Heart right ventricle (tissue), 16 donors: ENCODE measurements around the gene PDE4D. TPM values are rescaled to one million over a fixed set of nuclear protein-coding genes. Genes with fewer than 3 reads are reported as not detected.

Source experiments
- ATAC-seq, 8 donors: fragments of 200-7000 bp; cut with Tn5 transposase; one replicate each; pipeline ENCODE4 v1.9.1; 2020; ENCODE audit warnings: mild to moderate bottlenecking in 8 of 8, moderate library complexity in 8 of 8, moderate number of reproducible peaks in 1 of 8
- DNase-seq, 2 donors: peaks; one replicate each; pipeline ENCODE4 v3.0.0-alpha.2; 2020
- H3K27ac ChIP-seq, 10 donors: fragments of 200-600 bp; sonication (generic) in 2 of 10; one replicate each; pipeline versions ENCODE4 v1.5.0 to v1.8.0; 2020 to 2022; ENCODE audit warnings: mild to moderate bottlenecking in 3 of 10
- H3K27me3 ChIP-seq, 7 donors: fragments of 200-600 bp; one replicate each; pipeline ENCODE4 v1.8.0; 2021 to 2022; ENCODE audit warnings: mild to moderate bottlenecking in 2 of 7
- H3K36me3 ChIP-seq, 9 donors: fragments of 200-600 bp; sonication (generic) in 1 of 9; one replicate each; pipeline versions ENCODE4 v1.5.0 to v1.8.0; 2020 to 2022; ENCODE audit warnings: mild to moderate bottlenecking in 2 of 9
- H3K4me1 ChIP-seq, 9 donors: fragments of 200-600 bp; sonication (generic) in 1 of 9; one replicate each; pipeline versions ENCODE4 v1.5.0 to v1.8.0; 2020 to 2022; ENCODE audit warnings: mild to moderate bottlenecking in 4 of 9
- H3K4me3 ChIP-seq, 10 donors: fragments of 200-600 bp; sonication (generic) in 2 of 10; one replicate each; pipeline versions ENCODE4 v1.5.0 to v1.8.0; 2020 to 2022; ENCODE audit warnings: mild to moderate bottlenecking in 7 of 10, moderate library complexity in 2 of 10
- H3K9me3 ChIP-seq, 11 donors: fragments of 200-600 bp in 10 of 11; sonication (generic) in 2 of 11; one replicate each; pipeline versions ENCODE4 v1.5.0 to v1.8.0; 2013 to 2022; ENCODE audit warnings: mild to moderate bottlenecking in 2 of 11, control low read depth in 1 of 11, moderate library complexity in 1 of 11
- CTCF ChIP-seq, 9 donors: fragments of 200-600 bp; sonication (generic) in 2 of 9; IDR thresholded peaks; one replicate each; pipeline versions ENCODE4 v1.5.0 to v1.8.0; 2021 to 2022; ENCODE audit warnings: antibody characterized with exemption in 9 of 9, mild to moderate bottlenecking in 5 of 9, moderate library complexity in 1 of 9
- WGBS, 2 donors: extraction: QIAGEN DNeasy Blood & Tissue Kit; methylation state at CpG; one replicate each; pipeline ENCODE4 v1.1.7; 2013; ENCODE audit warnings: inconsistent platforms in 1 of 2; 5-methylcytosine and 5-hydroxymethylcytosine counted together
- intact Hi-C, 10 donors: fragments of 100-400 bp; cut with DNase I; formaldehyde crosslinking; loops; one replicate each; pipeline versions ENCODE4 v1.11.1 to v1.14.2; 2022
- polyA plus RNA-seq, 2 donors: library from polyadenylated mRNA; stranded (reverse); fragments of 200-250 nt; gene quantifications; one replicate each; pipeline ENCODE4 v1.2.3, GENCODE V29; 2013
- total RNA-seq, 10 donors: library from RNA; stranded (reverse); fragmentation: NEBNext Ultra II Directional in 3 of 10; extraction: Animal tissue kit (Norgen Biotek cat#: 25700) in 3 of 10; gene quantifications; one replicate each; pipeline versions ENCODE4 v1.2.1 to v1.2.4, GENCODE V29; 2021 to 2023
- donor health status: Arrhythmogenic right ventricular cardiomyopathy.
- donor health status: ischemic (EF 13 %, LVEDD 7.1; RV severe dilation, severe dysfunction).
- donor health status: healthy with polysubstance abuse.
- donor health status: DM: no; HTN: yes; CAD: no.
- donor health status: DM: no; HTN: no; CAD: no.
- donor health status: ischemic (EF 25% LVEDD 6.9; RV normal size, moderate dysfunction).
- donor health status: ischemic (EF 25% LVEDD 5.7; RV mildly dilated, moderate dysfunction).
- donor health status: healthy.
- donor health status: DM: yes; HTN: yes; CAD: no.
- donor health status: Ischemic cardiomyopathy.
- donor health status: ischemic (EF 35%, LVEDD 5.7; RV mildly dilated, moderate dysfunction).
- donor health status: nonischemic (EF 11% LVEDD 7.7; RV severe dilation, severe dysfunction).
- donor health status: DM: yes; HTN: yes; CAD: no.
- donor health status: PGD.
- donor health status: ischemic (EF 29% LVEDD 5.4; RV normal size, mild dysfunction).
- donor health status: nonischemic (EF 23%, LVEDD 6.1; RV moderate dilation, normal function).

The PDE4D gene
- total and polyA plus RNA-seq, 12 donors = 5.8 to 83.2 (median 39.5) TPM

DNA sequence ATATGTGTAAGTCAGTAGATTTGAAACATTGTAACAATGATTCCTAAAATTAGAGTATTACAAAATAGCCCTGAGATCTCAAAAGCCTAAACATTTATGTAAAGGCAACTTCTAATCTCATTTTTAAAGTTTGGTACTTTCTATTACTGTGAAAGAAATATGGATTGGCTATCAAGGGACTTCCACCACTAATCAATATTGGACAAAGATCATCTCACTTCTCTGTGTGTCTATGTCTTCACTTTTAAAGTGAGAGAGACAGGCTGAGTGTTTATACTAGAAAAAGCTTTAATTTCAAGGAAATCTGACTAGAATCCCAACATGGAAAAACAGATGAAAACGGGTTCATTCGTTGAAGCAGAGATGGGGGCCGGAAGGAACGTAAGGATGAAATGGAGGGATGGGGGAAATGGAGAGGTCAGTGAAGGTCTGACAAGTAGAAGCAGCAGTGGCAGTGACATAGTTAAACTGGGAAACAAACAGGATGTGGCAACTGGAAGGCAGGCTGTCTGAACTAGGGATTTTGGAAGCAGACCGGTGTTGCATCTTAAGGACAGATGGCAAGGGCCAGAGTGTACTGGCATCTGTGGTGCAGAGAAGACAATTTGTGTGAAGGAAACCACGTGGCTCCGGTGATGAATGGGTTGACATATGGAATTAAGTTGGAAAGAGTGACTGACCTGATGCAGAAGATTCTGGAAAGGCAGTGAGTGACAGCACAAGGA is 60.8 kb downstream of the PDE4D start:
- WGBS, 2 donors = 67 to 71% methylated on average over 7 of the region's 7 CpGs
- no peak for DNase-seq
- TF ChIP-seq CTCF (IDR thresholded peaks at IDR 0.05) = no peak
- Histone ChIP-seq H3K4me1 (peaks cover 0 to 18% (median 0%) of the 10 kb centered on the region in 9 donors), H3K9me3 (no peaks in the 10 kb centered on the region), H3K4me3 (no peak overlapping the region), H3K36me3 (no peaks in the 10 kb centered on the region), H3K27ac (no peak overlapping the region), H3K27me3 (no peaks in the 10 kb centered on the region)
- intact Hi-C loops = no loop called here
- ATAC-seq = no peak

GRCh38 chr5:59831326-59832010 is 62.1 kb downstream of the PDE4D start:
- Histone ChIP-seq H3K36me3 (no peaks in the 10 kb centered on the region), H3K4me3 (no peak overlapping the region), H3K27me3 (no peaks in the 10 kb centered on the region), H3K27ac (no peak overlapping the region), H3K9me3 (no peaks in the 10 kb centered on the region), H3K4me1 (peaks cover 0 to 18% (median 0%) of the 10 kb centered on the region in 9 donors)
- DNase-seq (no peak), ATAC-seq (no peak)
- no peak for TF ChIP-seq CTCF (IDR thresholded peaks at IDR 0.05)
- intact Hi-C loops = no loop called here
- WGBS, 2 donors = 45 to 47% methylated on average over 4 of the region's 4 CpGs

DNA sequence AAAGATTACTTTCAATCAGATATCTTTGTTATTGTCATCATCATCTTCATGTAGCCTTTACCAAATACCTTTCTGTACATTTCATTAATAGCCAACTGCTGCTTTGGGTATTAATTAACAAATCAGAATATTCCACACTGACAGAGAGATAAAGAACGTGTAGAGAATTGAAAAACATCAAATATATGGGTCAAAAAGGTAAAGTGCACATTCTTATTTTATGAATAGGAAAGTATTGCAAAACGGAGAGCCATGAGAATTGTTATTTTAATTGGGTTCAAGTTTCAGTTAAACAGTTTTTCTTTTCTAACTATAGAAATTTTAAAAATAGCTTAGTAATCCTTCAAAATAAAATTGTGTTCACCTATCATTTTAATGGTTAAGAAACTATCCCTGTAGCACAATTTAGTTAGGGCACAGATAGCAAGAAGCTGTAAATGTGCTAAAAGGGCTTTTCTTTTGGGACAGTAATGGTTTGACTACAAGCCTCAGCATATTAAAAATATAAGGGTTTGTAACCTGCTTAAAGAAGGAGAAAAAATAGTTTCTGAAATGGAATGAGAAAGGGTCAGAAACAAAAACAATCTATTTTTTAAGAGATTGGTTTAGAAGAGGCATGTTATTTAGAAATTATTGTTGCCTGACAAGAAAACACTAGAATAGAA is 62.9 kb downstream of the PDE4D start:
- no peaks in the 10 kb centered on the region for H3K36me3 ChIP-seq
- H3K27ac ChIP-seq = no peak overlapping the region
- ATAC-seq (no peak), DNase-seq (no peak)
- intact Hi-C loops = no loop called here
- H3K27me3 ChIP-seq = no peaks in the 10 kb centered on the region
- no peak for TF ChIP-seq CTCF (IDR thresholded peaks at IDR 0.05)
- WGBS, 2 donors = 77 to 80% methylated on average over 2 of the region's 2 CpGs
- H3K4me1 ChIP-seq = peaks cover 0 to 18% (median 0%) of the 10 kb centered on the region in 9 donors
- H3K9me3 ChIP-seq = no peaks in the 10 kb centered on the region
- H3K4me3 ChIP-seq = no peak overlapping the region

DNA sequence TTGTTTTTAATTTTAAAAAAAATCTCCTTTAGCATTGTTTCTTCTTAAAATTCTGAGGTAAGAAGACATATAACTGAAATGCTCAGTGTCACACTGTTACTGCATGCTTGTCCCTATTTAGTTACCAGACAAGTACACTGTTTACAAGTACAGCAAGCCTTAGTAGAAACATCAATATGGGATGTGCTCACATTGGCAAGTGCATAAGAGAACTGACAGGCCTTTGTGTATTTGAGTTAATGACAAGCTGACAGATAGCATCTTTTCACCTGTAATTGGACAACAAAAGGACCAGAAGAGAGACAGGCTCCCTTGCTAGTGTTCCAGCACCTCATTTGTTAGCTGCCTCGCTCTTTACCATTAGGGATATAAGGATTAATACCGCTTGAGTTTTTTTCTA is 63.6 kb downstream of the PDE4D start:
- Histone ChIP-seq H3K27me3 (peaks cover 0 to 4% (median 0%) of the 10 kb centered on the region in 7 donors), H3K4me3 (no peak overlapping the region), H3K9me3 (no peaks in the 10 kb centered on the region), H3K27ac (no peak overlapping the region), H3K4me1 (peaks cover 0 to 18% (median 0%) of the 10 kb centered on the region in 9 donors), H3K36me3 (no peaks in the 10 kb centered on the region)
- ATAC-seq = no peak
- intact Hi-C loops = no loop called here
- 90 to 96% methylated on average over 2 of the region's 2 CpGs for WGBS, 2 donors
- TF ChIP-seq CTCF (IDR thresholded peaks at IDR 0.05) = no peak
- no peak for DNase-seq
